K562 (cell line): ENCODE data around the gene SOAT2. TPM values are rescaled to one million over a fixed set of nuclear protein-coding genes. Genes with fewer than 3 reads are reported as not detected.

Experiments
- CBX2 ChIP-seq: fragments of 200-600 bp; sonication (generic); IDR thresholded peaks from one replicate; pipeline ENCODE4 v1.6.1; 2012; ENCODE audit warnings: mild to moderate bottlenecking, low read length, inconsistent platforms; ENCODE audit not compliant: insufficient read depth, poor library complexity, severe bottlenecking
- KDM5B ChIP-seq: fragments of 200-600 bp; sonication (generic); IDR thresholded peaks from 2 replicates; pipeline ENCODE4 v1.6.1; 2012; ENCODE audit warnings: low read depth, mild to moderate bottlenecking, moderate library complexity, low read length, control low read depth, inconsistent platforms; ENCODE audit not compliant: insufficient replicate concordance
- KLF6 ChIP-seq: fragments of 250-450 bp; sonication (Bioruptor Pico); IDR thresholded peaks from 2 replicates; pipeline ENCODE4 v1.4.0; 2020; ENCODE audit warnings: mild to moderate bottlenecking, moderate library complexity, borderline replicate concordance
- MAZ ChIP-seq, 2 experiments: fragments of 450-650 bp in 1 of 2; sonication (generic) in 1 of 2; formaldehyde crosslinking; IDR thresholded peaks in 1 of 2; conservative IDR thresholded peaks in 1 of 2; 2 replicates each; pipeline versions ENCODE4 v1.4.0 to v1.5.0; 2020; ENCODE audit warnings: mild to moderate bottlenecking in 1 of 2, missing genetic modification reagents in 1 of 2
- NFE2L1 ChIP-seq: fragments of 450-650 bp; IDR thresholded peaks from 2 replicates; pipeline ENCODE4 v1.6.1; 2016; ENCODE audit warnings: missing genetic modification characterization, low read depth, mild to moderate bottlenecking, missing compliant biosample characterization, moderate library complexity, borderline replicate concordance
- POLR2AphosphoS2 ChIP-seq: IDR thresholded peaks from 2 replicates; pipeline ENCODE4 v1.6.1; 2012; ENCODE audit warnings: low read length, improper control_type of control experiment
- RB1 ChIP-seq: fragments of 450-650 bp; IDR thresholded peaks from 2 replicates; pipeline ENCODE4 v1.6.1; 2017; ENCODE audit warnings: low read depth, mild to moderate bottlenecking
- RBBP5 ChIP-seq: fragments of 200-600 bp; sonication (generic); IDR thresholded peaks from 2 replicates; pipeline ENCODE4 v1.6.1; 2012; ENCODE audit warnings: borderline replicate concordance, mild to moderate bottlenecking, low read length, control low read depth, inconsistent platforms; ENCODE audit not compliant: insufficient read depth, poor library complexity, severe bottlenecking
- RBFOX2 ChIP-seq: fragments of 200-400 bp; formaldehyde crosslinking; IDR thresholded peaks from 2 replicates; pipeline ENCODE4 v1.6.1; 2017; ENCODE audit warnings: low read depth, mild to moderate bottlenecking, low read length, moderate library complexity
- TEAD1 ChIP-seq, 2 experiments: fragments of 450-650 bp in 1 of 2; sonication (generic) in 1 of 2; formaldehyde crosslinking; IDR thresholded peaks; 2 replicates each; pipeline versions ENCODE4 v1.4.0 to v1.8.0; 2020 to 2022; ENCODE audit warnings: mild to moderate bottlenecking in 2 of 2, missing genetic modification reagents in 1 of 2
- USF1 ChIP-seq: sonication (generic); formaldehyde crosslinking; IDR thresholded peaks from 2 replicates; pipeline ENCODE4 v1.9.0; 2022; ENCODE audit warnings: mild to moderate bottlenecking, missing genetic modification reagents
- XRCC4 ChIP-seq: IDR thresholded peaks from one replicate; pipeline ENCODE4 v1.6.1; 2011; ENCODE audit not compliant: insufficient read depth, insufficient read length; ENCODE audit errors: extremely low read depth
- ZNF311 ChIP-seq: fragments of 250-450 bp; sonication (Bioruptor Pico); IDR thresholded peaks from 2 replicates; pipeline ENCODE4 v1.4.0; 2020; ENCODE audit warnings: mild to moderate bottlenecking, moderate library complexity
- polyA plus RNA-seq, 8 experiments: library from polyadenylated mRNA; depleted of rRNA in 4 of 8; stranded (reverse) in 5 of 8; unstranded in 3 of 8; fragments of >200 nt; fragmentation: Nextera tagmentation in 2 of 8; fragmentation: Illumina TruSeq in 1 of 8; extraction: Ambion mirVana in 2 of 8; extraction: Trizol in 1 of 8; gene quantifications; 2 replicates each; pipeline versions ENCODE4 v1.2.1 to v1.2.3, GENCODE V29; 2011 to 2014; ENCODE audit warnings: inconsistent platforms in 1 of 8, missing spikeins in 1 of 8
- total RNA-seq, 7 experiments: library from RNA; depleted of rRNA in 6 of 7; stranded (reverse); fragments of >200 nt in 6 of 7; fragmentation: Illumina TruSeq in 2 of 7; extraction: Trizol in 2 of 7; gene quantifications; 2 replicates each; pipeline versions ENCODE4 v1.2.1 to v1.2.3, GENCODE V29; 2011 to 2021; ENCODE audit warnings: low replicate concordance in 1 of 7
- TF ChIP-seq, protein P1 (sequence below), 2 experiments: fragments of 450-650 bp in 1 of 2; sonication (generic) in 1 of 2; formaldehyde crosslinking in 1 of 2; IDR thresholded peaks; 2 replicates each; pipeline versions ENCODE4 v1.7.1 to v1.9.0; 2016 to 2022; ENCODE audit warnings: inconsistent platforms in 1 of 2, mild to moderate bottlenecking in 1 of 2, missing genetic modification reagents in 1 of 2

Gene SOAT2
- total and polyA plus RNA-seq, 9 of the 15 experiments (the other 6 are each of a cell fraction or from before 2014, with no cell fraction given): 0.04 TPM; not detected in 8

DNA sequence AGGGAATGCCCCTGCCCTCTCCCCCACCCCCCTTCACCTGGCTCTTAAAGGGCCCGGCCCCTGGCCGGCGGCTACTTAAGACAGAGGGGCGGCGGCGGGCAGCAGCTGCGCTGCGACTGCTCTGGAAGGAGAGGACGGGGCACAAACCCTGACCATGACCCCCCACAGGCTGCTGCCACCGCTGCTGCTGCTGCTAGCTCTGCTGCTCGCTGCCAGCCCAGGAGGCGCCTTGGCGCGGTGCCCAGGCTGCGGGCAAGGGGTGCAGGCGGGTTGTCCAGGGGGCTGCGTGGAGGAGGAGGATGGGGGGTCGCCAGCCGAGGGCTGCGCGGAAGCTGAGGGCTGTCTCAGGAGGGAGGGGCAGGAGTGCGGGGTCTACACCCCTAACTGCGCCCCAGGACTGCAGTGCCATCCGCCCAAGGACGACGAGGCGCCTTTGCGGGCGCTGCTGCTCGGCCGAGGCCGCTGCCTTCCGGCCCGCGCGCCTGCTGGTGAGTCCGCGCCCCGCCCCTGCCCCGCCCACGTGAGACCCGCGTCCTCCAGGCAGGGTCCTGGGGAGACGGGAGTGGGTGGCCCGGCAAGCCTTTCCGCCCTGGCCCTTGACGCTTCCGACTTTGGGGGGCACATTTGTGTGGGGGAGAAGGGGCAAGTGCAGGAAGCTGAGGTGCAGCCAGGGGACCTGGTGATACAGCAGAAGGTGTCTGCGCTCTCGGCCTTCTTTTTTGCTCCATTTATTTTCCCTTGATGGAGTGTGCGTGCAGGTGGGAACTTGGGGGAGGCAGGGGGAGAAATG lies 5.5 kb upstream of the SOAT2 start, which contains the start of gene IGFBP6 (continued):
- TF ChIP-seq, protein P1, sequence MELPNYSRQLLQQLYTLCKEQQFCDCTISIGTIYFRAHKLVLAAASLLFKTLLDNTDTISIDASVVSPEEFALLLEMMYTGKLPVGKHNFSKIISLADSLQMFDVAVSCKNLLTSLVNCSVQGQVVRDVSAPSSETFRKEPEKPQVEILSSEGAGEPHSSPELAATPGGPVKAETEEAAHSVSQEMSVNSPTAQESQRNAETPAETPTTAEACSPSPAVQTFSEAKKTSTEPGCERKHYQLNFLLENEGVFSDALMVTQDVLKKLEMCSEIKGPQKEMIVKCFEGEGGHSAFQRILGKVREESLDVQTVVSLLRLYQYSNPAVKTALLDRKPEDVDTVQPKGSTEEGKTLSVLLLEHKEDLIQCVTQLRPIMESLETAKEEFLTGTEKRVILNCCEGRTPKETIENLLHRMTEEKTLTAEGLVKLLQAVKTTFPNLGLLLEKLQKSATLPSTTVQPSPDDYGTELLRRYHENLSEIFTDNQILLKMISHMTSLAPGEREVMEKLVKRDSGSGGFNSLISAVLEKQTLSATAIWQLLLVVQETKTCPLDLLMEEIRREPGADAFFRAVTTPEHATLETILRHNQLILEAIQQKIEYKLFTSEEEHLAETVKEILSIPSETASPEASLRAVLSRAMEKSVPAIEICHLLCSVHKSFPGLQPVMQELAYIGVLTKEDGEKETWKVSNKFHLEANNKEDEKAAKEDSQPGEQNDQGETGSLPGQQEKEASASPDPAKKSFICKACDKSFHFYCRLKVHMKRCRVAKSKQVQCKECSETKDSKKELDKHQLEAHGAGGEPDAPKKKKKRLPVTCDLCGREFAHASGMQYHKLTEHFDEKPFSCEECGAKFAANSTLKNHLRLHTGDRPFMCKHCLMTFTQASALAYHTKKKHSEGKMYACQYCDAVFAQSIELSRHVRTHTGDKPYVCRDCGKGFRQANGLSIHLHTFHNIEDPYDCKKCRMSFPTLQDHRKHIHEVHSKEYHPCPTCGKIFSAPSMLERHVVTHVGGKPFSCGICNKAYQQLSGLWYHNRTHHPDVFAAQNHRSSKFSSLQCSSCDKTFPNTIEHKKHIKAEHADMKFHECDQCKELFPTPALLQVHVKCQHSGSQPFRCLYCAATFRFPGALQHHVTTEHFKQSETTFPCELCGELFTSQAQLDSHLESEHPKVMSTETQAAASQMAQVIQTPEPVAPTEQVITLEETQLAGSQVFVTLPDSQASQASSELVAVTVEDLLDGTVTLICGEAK (IDR thresholded peaks at IDR 0.05): no peak
- TF ChIP-seq, protein P1 (CRISPR knock-in tag; IDR thresholded peaks at IDR 0.05): no peak
- TF ChIP-seq RBBP5 (peak; percentile 44), KDM5B (peak; percentile 31), RB1 (peak; percentile 56), RBFOX2 (peak; percentile 75), CBX2 (no peak), MAZ (CRISPR knock-in tag; conservative IDR thresholded peaks at IDR 0.05 in 1 of 2, IDR thresholded peaks at IDR 0.05 in 1 of 2) (peak; percentile 43 to 47; a peak in 3 of 4 replicates), POLR2AphosphoS2 (no peak), TEAD1 (CRISPR knock-in tag; IDR thresholded peaks at IDR 0.05) (no peak), KLF6 (CRISPR knock-in tag) (no peak), ZNF311 (CRISPR knock-in tag) (no peak), USF1 (CRISPR knock-in tag) (peak; percentile 50; the same call in 1 of the 2 replicates), XRCC4 (no peak), NFE2L1 (tag) (no peak)
